ENCODE data around the gene NEGR1.

The NEGR1 gene

GRCh38 chr1:72285074-72285425 lies 2.7 kb upstream of the NEGR1 start:
- no peak for DNase-seq (ENCODE audit: low read depth)
- TF ChIP-seq, protein P1, sequence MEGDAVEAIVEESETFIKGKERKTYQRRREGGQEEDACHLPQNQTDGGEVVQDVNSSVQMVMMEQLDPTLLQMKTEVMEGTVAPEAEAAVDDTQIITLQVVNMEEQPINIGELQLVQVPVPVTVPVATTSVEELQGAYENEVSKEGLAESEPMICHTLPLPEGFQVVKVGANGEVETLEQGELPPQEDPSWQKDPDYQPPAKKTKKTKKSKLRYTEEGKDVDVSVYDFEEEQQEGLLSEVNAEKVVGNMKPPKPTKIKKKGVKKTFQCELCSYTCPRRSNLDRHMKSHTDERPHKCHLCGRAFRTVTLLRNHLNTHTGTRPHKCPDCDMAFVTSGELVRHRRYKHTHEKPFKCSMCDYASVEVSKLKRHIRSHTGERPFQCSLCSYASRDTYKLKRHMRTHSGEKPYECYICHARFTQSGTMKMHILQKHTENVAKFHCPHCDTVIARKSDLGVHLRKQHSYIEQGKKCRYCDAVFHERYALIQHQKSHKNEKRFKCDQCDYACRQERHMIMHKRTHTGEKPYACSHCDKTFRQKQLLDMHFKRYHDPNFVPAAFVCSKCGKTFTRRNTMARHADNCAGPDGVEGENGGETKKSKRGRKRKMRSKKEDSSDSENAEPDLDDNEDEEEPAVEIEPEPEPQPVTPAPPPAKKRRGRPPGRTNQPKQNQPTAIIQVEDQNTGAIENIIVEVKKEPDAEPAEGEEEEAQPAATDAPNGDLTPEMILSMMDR (IDR thresholded peaks at IDR 0.05; ENCODE audit: low read depth, low read length, missing control alignments), result no peak
- H3K4me3 ChIP-seq (ENCODE audit: low read depth, low read length), result no peak overlapping the region

DNA sequence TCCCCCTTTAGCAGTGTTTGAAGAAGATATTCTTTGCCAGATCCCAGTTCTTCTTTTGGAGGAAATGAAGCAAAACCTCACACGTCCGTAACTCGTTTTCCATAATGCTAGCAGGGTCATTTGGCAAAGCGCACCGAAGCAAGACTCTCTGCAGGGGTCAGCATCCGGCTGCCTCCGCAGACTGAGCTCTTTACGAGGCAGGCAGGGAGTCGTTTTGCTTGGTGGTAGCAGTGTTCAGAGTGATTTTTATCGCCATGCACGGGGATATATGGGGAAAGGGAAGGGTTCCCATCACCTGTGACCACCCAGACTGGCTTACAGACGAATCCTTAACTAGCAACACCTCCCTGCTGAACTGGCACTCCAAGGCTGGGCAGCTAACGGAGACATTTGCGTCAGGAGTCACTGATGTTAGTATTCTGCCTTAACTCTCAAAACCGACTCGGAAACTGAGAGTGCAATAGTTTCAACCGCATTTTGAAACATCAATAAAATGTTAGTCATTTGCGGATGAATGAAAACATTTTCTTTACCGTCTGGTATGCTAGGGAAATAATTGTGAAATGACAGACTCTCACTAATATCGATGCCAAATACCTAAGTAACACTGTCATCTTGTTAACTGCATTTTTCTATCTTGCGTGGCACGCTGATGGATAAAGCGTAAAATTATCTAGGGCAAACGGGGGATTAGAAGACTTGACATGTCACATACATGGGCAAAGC lies 2.2 kb upstream of the NEGR1 start:
- no peak overlapping the region for H3K4me3 ChIP-seq (ENCODE audit: low read depth, low read length)
- no peak for DNase-seq (ENCODE audit: low read depth)
- TF ChIP-seq, protein P1 (IDR thresholded peaks at IDR 0.05; ENCODE audit: low read depth, low read length, missing control alignments), result no peak

- TF ChIP-seq, protein P1 (IDR thresholded peaks at IDR 0.05; ENCODE audit: low read depth, low read length, missing control alignments), result no peak
- no peak overlapping the region for H3K4me3 ChIP-seq (ENCODE audit: low read depth, low read length)
- DNase-seq (ENCODE audit: low read depth), result no peak
These were observed 1.7 kb upstream of the NEGR1 start for GRCh38 chr1:72284084-72284347.

DNA sequence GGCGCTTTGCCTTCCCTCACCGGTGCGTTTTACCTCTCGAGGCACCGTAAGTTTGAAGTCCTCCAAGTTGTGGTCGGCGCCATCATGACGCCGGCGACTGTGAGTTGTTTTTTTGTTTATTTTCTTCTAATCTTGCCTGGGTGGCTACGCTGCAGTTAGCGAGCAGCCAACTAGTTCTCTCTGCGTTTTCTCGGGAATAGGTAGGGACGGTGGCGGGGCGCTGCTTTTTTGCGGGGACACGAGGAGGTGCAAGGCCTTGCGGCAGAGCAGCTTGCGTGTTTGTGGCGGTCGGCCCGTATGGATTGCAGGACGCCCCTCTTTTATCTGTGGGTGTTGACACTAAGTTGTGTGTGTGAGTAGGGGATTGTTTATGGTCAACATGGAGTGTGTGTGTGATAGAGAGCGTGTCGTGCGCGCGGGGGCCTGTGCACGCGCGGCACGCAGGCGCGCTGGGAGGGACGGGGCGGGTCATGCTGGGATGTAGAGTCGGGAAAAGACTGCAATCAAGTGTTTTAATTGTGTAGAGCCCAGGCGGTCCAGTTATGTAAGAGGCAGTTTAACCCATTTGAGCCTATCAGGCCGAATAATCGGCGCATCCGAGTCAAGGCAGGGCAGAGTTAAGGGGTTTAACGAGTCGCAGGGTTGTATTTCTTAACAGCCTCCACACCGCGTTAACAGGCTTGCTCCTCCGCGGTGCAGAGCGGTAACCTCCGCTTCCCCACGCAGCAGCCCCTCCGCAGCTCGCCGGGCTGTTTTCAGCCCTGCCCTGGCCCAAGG lies 1.2 kb upstream of the NEGR1 start:
- TF ChIP-seq, protein P1 (IDR thresholded peaks at IDR 0.05; ENCODE audit: low read depth, low read length, missing control alignments), result no peak
- H3K4me3 ChIP-seq (ENCODE audit: low read depth, low read length), result no peak overlapping the region; the same call in 1 of the 2 replicates
- DNase-seq (ENCODE audit: low read depth), result no peak

DNA sequence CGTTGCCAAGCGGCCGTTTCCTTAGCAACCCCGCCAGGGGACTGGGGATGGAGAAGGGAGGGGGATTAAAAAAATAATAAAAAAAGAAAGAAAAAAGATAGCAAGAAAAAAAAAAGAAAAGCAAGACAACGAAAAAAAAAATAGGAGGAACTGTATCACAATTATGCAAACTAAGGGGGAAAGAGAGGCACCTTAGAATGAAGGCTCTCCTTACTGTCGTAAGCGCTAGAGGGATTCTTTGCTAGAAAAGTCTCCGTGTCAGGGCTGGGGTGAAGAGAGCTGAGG lies 625 bp upstream of the NEGR1 start:
- TF ChIP-seq, protein P1 (IDR thresholded peaks at IDR 0.05; ENCODE audit: low read depth, low read length, missing control alignments), result no peak
- no peak for DNase-seq (ENCODE audit: low read depth)
- no peak overlapping the region; the same call in 1 of the 2 replicates for H3K4me3 ChIP-seq (ENCODE audit: low read depth, low read length)

DNA sequence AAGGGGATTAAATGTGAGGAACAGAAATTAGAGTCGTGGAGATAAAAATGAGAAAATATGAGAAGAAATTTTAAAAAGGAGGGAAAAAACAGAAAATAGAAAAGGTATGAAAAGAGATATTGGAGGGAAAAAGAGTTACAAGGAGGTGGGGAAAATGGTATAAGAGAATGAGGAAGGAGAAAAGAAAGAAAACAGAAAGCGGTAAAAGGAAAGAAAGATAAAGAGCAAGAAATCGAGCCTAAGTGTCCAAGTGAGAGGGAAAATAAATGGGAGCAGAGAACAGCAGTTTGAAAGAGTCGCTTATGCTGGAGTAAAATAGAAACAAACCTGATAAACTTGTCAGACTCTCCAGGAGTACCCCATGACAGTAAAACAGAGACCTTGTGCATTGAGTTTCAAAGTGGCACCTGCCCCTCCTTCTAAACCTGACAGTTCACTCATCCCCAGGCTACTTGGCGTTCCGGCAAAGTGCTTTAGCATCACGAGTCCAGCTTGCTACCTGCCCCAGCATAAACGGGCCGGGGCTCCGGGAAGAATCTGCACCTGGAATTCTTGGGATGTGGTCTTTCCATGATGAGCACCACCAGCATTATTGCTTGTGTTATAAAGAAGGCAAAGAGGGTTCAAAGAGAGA lies 585 bp downstream of the NEGR1 start:
- TF ChIP-seq, protein P1 (IDR thresholded peaks at IDR 0.05; ENCODE audit: low read depth, low read length, missing control alignments), result no peak
- no peak overlapping the region for H3K4me3 ChIP-seq (ENCODE audit: low read depth, low read length)
- DNase-seq (ENCODE audit: low read depth), result no peak
